Spinal cord (tissue), 10 donors: Measurements from ENCODE around the gene SUSD1. TPM values are rescaled to one million over a fixed set of nuclear protein-coding genes. Genes with fewer than 3 reads are reported as not detected.
A peak's percentile ranks its signal among the peaks of the same experiment; 100 is the strongest.

Source experiments
- DNase-seq, 6 donors: peaks; one replicate each; pipeline versions ENCODE4 v3.0.0 to v3.0.0-alpha.2; 2013 to 2015; ENCODE audit warnings: low spot score in 6 of 6, low read depth in 4 of 6
- H3K27ac ChIP-seq: one replicate; pipeline ENCODE4 v1.5.1; 2013; ENCODE audit warnings: low read depth, low read length, control low read depth
- H3K27me3 ChIP-seq: one replicate; pipeline ENCODE4 v1.6.1; 2013; ENCODE audit warnings: low read length; ENCODE audit not compliant: control insufficient read depth, insufficient read depth
- H3K36me3 ChIP-seq: one replicate; pipeline ENCODE4 v1.6.1; 2013; ENCODE audit warnings: low read length; ENCODE audit not compliant: control insufficient read depth, insufficient read depth
- H3K4me1 ChIP-seq: one replicate; pipeline ENCODE4 v1.6.1; 2013; ENCODE audit warnings: low read length; ENCODE audit not compliant: control insufficient read depth, insufficient read depth
- H3K4me3 ChIP-seq: one replicate; pipeline ENCODE4 v1.5.1; 2013; ENCODE audit warnings: low read depth, low read length, control low read depth
- H3K9me3 ChIP-seq: one replicate; pipeline ENCODE4 v1.6.1; 2013; ENCODE audit warnings: low read length; ENCODE audit not compliant: control insufficient read depth, insufficient read depth
- WGBS: methylation state at CpG from one replicate; pipeline ENCODE4 v1.1.5; 2013; ENCODE audit warnings: missing lambda C conversion rate; ENCODE audit not compliant: insufficient coverage; 5-methylcytosine and 5-hydroxymethylcytosine counted together
- long read RNA-seq, 4 donors: transcript quantifications; one replicate each; lab custom pipeline, GENCODE V29; 2026
- polyA plus RNA-seq, 2 donors: library from polyadenylated mRNA; unstranded; fragments of 120-200 nt; gene quantifications; one replicate each; pipeline ENCODE4 v1.2.1, GENCODE V29; 2013; ENCODE audit not compliant: insufficient read length in 2 of 2
- total RNA-seq, 2 donors: library from RNA; depleted of rRNA in 1 of 2; stranded (reverse); fragments of 120-200 nt in 1 of 2; fragments of >200 nt in 1 of 2; gene quantifications; one replicate each; pipeline versions ENCODE4 v1.2.3 to v1.2.4, GENCODE V29; 2013 to 2014
- donor health status: healthy.

SUSD1 gene
- total RNA-seq: 10 to 100 TPM; 15.8 to 39.0 TPM
- polyA plus RNA-seq: 10 to 100 TPM; 12.9 to 14.8 TPM
- long read RNA-seq, donor 1, partial matches to known transcripts: 0 of 3 reads
- long read RNA-seq, donor 1, other reads (novel, unspliced or antisense): 0 of 3 reads
- long read RNA-seq, donor 2: 0 reads
- long read RNA-seq, donor 3, partial matches to known transcripts: 0 of 2 reads
- long read RNA-seq, donor 3, other reads (novel, unspliced or antisense): 0 of 2 reads
- long read RNA-seq, donor 4, partial matches to known transcripts: 11 of 13 reads
- long read RNA-seq, donor 4, other reads (novel, unspliced or antisense): 0 of 13 reads

- H3K36me3 ChIP-seq: no peaks in the 10 kb centered on the region
- no peaks in the 10 kb centered on the region for H3K9me3 ChIP-seq
- under 1% methylated on average over 87 of the region's 88 CpGs for WGBS
- peaks cover 22% of the 10 kb centered on the region for H3K4me1 ChIP-seq
- no peaks in the 10 kb centered on the region for H3K27me3 ChIP-seq
- peak within 1 kb of the TSS; percentile 46 for H3K4me3 ChIP-seq
- peak in 3 of 6 donors; percentile 23 to 69 (median 63) for DNase-seq
- H3K27ac ChIP-seq: no peak within 1 kb of the TSS
Measured at GRCh38 chr9:112174965-112175795, at the start of gene SUSD1. SUSD1 (minus strand) TSS chr9:112175297; CDS start chr9:112175235, 62 bp downstream.

DNA sequence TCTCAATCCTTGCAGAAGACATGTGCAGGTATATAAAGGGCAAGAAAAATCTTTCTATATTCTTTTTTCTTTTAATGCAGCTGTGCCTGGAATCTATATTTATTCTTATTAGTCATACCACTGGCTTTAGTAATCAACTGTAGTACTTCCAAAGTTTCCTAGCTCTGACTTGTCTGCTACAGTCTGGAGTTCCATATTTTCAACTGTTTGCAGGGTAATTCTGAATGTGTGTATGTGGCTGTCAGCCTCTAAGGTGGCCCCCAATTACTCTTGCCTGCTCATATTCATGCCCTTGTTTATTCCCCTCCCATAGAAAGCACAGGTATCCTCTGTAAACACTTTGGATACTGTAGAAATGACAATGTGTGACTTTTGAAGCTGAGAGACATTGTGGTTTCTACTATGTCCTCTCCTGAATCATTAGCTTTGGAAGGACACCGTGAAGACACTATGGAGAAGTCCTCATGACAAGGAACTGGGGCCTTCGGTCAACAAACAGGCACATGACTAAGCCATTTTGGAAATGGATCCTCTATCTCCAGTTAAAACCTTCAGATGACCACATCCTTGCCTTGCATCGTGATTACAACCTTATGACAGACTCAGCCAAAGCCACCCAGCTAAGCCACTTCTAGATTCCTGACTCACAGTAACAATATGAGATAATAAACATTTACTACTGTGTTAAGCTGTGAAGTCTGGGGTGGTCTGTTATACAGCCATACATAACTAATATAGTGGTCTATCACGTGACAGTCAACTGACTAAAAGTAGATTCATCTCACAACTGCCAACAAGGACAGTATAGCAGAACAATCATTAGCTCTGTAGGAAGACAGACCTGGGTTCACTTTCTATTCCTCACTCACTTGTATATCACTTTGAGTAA is 49.5 kb upstream of the SUSD1 start:
- Histone ChIP-seq H3K36me3 (peaks cover 6% of the 10 kb centered on the region), H3K9me3 (no peaks in the 10 kb centered on the region), H3K27ac (no peak overlapping the region), H3K4me1 (no peaks in the 10 kb centered on the region), H3K27me3 (no peaks in the 10 kb centered on the region), H3K4me3 (no peak overlapping the region)
- no peak for DNase-seq
- 81% methylated on average over 2 of the region's 4 CpGs for WGBS

DNA sequence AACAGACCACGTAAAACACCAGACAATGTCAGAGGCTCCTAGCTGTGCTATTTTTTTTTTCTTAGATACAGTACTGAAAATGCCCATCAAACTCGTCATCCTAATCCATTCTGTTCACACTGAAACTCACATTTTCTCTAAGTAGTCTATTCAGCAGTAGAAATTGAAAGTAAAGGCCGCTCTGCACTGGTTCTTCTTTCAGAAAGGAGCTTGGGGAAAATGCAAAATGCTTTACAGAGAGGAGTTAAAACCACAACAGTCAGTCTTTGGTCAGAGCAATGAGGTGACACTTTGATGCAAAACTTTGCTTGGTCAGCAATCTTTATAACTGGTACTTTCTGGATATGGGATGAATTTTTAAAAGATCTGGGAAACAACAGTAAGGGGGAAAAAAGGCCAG is 43.8 kb upstream of the SUSD1 start:
- WGBS: 75% methylated on average over 2 of the region's 3 CpGs
- H3K27me3 ChIP-seq: no peaks in the 10 kb centered on the region
- no peak overlapping the region for H3K27ac ChIP-seq
- no peaks in the 10 kb centered on the region for H3K9me3 ChIP-seq
- no peak for DNase-seq
- H3K4me1 ChIP-seq: no peaks in the 10 kb centered on the region
- H3K4me3 ChIP-seq: no peak overlapping the region
- H3K36me3 ChIP-seq: no peaks in the 10 kb centered on the region

DNA sequence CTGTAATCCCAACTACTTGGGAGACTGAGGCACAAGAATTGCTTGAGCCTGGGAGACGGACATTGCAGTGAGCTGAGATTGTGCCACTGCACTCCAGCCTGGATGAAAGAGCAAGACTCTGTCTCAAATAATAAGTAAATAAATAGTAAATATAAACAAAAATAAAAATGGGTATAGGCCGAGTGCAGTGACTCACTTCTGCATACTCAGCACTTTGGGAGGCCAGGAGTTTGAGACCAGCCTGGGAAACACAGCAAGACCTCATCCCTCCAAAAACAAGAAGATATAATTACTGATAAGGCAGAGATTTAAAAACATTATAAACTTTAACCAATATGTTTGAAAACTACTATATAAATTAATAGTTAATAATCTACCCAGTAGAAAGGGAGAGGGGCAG is 37.8 kb upstream of the SUSD1 start:
- 100% methylated on average over 1 of the region's 2 CpGs for WGBS
- no peak overlapping the region for H3K4me3 ChIP-seq
- no peaks in the 10 kb centered on the region for H3K27me3 ChIP-seq
- no peak for DNase-seq
- no peak overlapping the region for H3K27ac ChIP-seq
- no peaks in the 10 kb centered on the region for H3K4me1 ChIP-seq
- peaks cover 7% of the 10 kb centered on the region for H3K36me3 ChIP-seq
- H3K9me3 ChIP-seq: no peaks in the 10 kb centered on the region

DNA sequence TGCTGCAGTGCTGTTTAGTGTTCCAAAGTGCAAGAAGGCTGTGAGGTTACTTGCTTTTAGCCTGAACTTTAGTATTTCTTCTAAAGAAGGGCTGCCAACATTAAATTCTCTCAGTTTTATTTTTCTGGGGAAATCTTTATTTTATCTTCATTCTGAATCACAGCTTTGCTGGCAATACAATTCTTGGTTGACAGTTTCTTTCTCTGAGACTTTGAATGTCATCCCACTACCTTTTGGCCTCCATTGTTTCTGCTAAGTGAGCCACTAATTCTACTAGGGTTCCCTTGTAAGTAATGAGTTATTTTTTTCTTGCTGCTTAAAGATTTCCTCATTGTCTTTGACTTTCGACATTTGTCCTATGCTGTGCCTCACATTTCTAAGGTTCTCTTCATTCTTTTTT is 32.4 kb upstream of the SUSD1 start:
- WGBS: no CpG with 5 or more reads among the region's 1 CpG
- no peaks in the 10 kb centered on the region for H3K9me3 ChIP-seq
- no peak overlapping the region for H3K27ac ChIP-seq
- peaks cover 9% of the 10 kb centered on the region for H3K36me3 ChIP-seq
- no peaks in the 10 kb centered on the region for H3K27me3 ChIP-seq
- no peaks in the 10 kb centered on the region for H3K4me1 ChIP-seq
- no peak for DNase-seq
- H3K4me3 ChIP-seq: no peak overlapping the region

DNA sequence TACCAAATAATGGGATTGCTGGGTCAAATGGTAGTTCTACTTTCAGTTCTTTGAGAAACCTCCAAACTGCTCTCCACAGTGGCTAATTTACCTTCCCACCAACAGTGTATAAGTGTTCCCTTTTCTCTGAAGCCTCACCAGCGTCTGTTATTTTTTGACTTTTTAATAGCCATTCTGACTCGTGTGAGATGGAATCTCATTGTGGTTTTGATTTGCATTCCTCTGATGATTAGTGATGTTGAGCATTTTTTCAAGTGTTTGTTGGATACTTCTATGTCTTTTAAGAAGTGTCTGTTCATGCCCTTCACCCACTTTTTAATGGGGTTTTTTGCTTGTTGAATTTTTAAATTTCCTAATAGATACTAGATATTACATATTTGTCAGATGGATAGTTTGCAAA is 28.4 kb upstream of the SUSD1 start:
- H3K4me3 ChIP-seq: no peak overlapping the region
- WGBS: no CpG with 5 or more reads among the region's 2 CpGs
- H3K9me3 ChIP-seq: no peaks in the 10 kb centered on the region
- no peak overlapping the region for H3K27ac ChIP-seq
- DNase-seq: no peak
- peaks cover 3% of the 10 kb centered on the region for H3K36me3 ChIP-seq
- H3K4me1 ChIP-seq: no peaks in the 10 kb centered on the region
- H3K27me3 ChIP-seq: no peaks in the 10 kb centered on the region

DNA sequence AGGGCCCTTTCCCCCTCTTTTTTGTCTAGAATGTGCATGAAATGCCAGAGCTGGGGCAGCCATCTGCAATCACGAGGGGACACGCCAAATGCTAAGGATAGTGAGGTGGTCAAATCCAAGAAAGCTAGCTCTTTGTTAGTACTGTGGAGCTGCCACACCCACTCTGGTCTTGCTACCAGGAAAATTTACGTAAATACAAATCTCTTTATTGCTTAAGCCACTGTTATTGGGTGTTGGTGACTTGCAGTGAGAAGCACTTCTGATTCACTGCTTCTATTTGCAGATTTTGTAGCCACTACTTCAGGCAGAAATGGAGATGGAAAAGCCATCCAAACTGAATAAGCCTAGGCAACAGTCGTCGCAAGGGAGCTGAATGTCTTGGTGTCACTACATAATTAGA is 25.6 kb upstream of the SUSD1 start:
- Histone ChIP-seq H3K4me3 (no peak overlapping the region), H3K4me1 (no peaks in the 10 kb centered on the region), H3K27ac (no peak overlapping the region), H3K27me3 (no peaks in the 10 kb centered on the region), H3K36me3 (no peaks in the 10 kb centered on the region), H3K9me3 (no peaks in the 10 kb centered on the region)
- no CpG with 5 or more reads among the region's 5 CpGs for WGBS
- no peak for DNase-seq

- Histone ChIP-seq H3K4me3 (no peak overlapping the region), H3K27ac (no peak overlapping the region), H3K36me3 (no peaks in the 10 kb centered on the region), H3K4me1 (no peaks in the 10 kb centered on the region), H3K27me3 (no peaks in the 10 kb centered on the region), H3K9me3 (no peaks in the 10 kb centered on the region)
- DNase-seq: no peak
- 89% methylated on average over 1 of the region's 4 CpGs for WGBS
Measured at GRCh38 chr9:112198646-112199045, 23.5 kb upstream of the SUSD1 start.

DNA sequence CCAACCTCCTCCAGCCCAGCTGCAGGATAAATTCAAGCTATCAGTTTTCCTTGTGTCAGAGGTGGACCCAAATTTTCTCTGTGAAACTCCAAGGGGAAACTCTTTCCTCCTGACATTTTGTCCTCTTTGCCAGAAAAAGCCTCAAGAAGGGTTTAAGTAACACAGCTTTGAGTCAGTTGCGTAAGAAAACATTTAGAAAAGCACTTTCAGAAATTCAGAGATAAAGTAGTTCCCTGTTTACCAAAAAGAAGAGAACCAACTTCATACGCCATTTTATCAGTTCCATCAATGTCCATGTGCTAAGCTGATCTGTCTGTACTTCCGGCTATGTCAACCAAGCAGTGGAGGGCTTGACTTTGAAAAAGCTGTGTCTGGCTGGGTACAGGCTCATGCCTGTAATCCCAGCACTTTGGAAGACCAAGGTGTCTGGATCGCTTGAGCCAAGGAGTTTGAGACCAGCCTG is 19.9 kb upstream of the SUSD1 start:
- Histone ChIP-seq H3K36me3 (no peaks in the 10 kb centered on the region), H3K4me1 (no peaks in the 10 kb centered on the region), H3K9me3 (no peaks in the 10 kb centered on the region), H3K27me3 (no peaks in the 10 kb centered on the region), H3K27ac (no peak overlapping the region), H3K4me3 (no peak overlapping the region)
- DNase-seq: peak in 1 of 6 donors; percentile 33
- WGBS: 95% methylated on average over 2 of the region's 4 CpGs
